ENCODE data around the gene IDH3A.

The IDH3A gene

DNA sequence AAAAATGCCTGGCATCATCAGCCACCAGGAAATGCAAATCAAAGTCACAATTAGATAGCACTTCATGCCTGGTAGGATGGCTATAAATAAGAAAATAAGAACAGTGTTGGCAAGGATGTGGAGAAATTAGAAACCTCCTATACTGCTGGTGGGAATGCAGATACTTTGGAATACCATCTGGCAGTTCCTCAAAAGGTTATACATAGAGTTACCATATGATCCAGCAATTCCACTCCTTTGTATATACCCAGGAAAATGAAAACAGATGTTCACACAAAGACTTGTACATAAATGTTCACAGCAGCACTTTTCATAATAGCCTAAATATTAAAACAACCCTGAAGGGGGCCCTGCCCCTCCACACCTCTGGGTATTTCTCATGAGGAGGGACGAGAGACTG lies 71.6 kb downstream of the IDH3A start:
- no peak for DNase-seq (ENCODE audit: low read depth in 2 of 2)
